ENCODE data around the gene ZNF408. TPM values are rescaled to one million over a fixed set of nuclear protein-coding genes. Genes with fewer than 3 reads are reported as not detected.
"Not testable (repeated sequence)": the region's sequence is repeated elsewhere in the genome, so short reads cannot be mapped to it uniquely, and the experiment has no call there.

Gene ZNF408
- total RNA-seq, 1 donor from 2014 or later = 5.8 TPM

GRCh38 chr11:46696212-46696558 lies 4.6 kb upstream of the ZNF408 start:
- DNase-seq (ENCODE audit: low spot score) = no peak

- DNase-seq (ENCODE audit: low spot score) = no peak
Measured at GRCh38 chr11:46697303-46697702, 3.5 kb upstream of the ZNF408 start.

GRCh38 chr11:46697723-46698122 lies 3.1 kb upstream of the ZNF408 start:
- DNase-seq (ENCODE audit: low spot score) = no peak

GRCh38 chr11:46698597-46698996 lies 2.2 kb upstream of the ZNF408 start:
- no peak for DNase-seq (ENCODE audit: low spot score)

GRCh38 chr11:46701078-46701654 lies 335 bp downstream of the ZNF408 start:
- DNase-seq (ENCODE audit: low spot score) = no peak

- DNase-seq (ENCODE audit: low spot score) = no peak
Measured at GRCh38 chr11:46705070-46705688, 4.3 kb downstream of the ZNF408 start.

GRCh38 chr11:46706886-46707285 lies 6.1 kb downstream of the ZNF408 start:
- DNase-seq (ENCODE audit: low spot score) = no peak

- DNase-seq (ENCODE audit: low spot score) = not testable (repeated sequence)
Measured at GRCh38 chr11:46709351-46709750, 8.5 kb downstream of the ZNF408 start.

GRCh38 chr11:46710821-46711269 lies 10.0 kb downstream of the ZNF408 start:
- no peak for DNase-seq (ENCODE audit: low spot score)

GRCh38 chr11:46711303-46711702 lies 10.5 kb downstream of the ZNF408 start:
- DNase-seq (ENCODE audit: low spot score) = no peak

- DNase-seq (ENCODE audit: low spot score) = no peak
Measured at GRCh38 chr11:46712874-46713576, 12.2 kb downstream of the ZNF408 start.

GRCh38 chr11:46717825-46718154 lies 17.0 kb downstream of the ZNF408 start:
- DNase-seq (ENCODE audit: low spot score) = not testable (repeated sequence)

GRCh38 chr11:46718155-46719019 lies 17.6 kb downstream of the ZNF408 start:
- no peak for DNase-seq (ENCODE audit: low spot score)

GRCh38 chr11:46719048-46719542 lies 18.3 kb downstream of the ZNF408 start, which contains the start of gene F2:
Gene F2, plus strand, starts transcription at chr11:46719213. Its CDS starts 23 bp downstream, at chr11:46719236.
- no peak for DNase-seq (ENCODE audit: low spot score)

- DNase-seq (ENCODE audit: low spot score) = no peak
Measured at GRCh38 chr11:46719543-46720218, 18.9 kb downstream of the ZNF408 start.

- DNase-seq (ENCODE audit: low spot score) = no peak
Measured at GRCh38 chr11:46721286-46721685, 20.5 kb downstream of the ZNF408 start.

GRCh38 chr11:46722566-46723358 lies 21.9 kb downstream of the ZNF408 start:
- DNase-seq (ENCODE audit: low spot score) = no peak

- DNase-seq (ENCODE audit: low spot score) = no peak
Measured at GRCh38 chr11:46723359-46723680, 22.5 kb downstream of the ZNF408 start.

- no peak for DNase-seq (ENCODE audit: low spot score)
Measured at GRCh38 chr11:46724088-46724487, 23.3 kb downstream of the ZNF408 start.

Data from mesenteric fat pad (tissue), 1 donor.